Measurements from ENCODE around the gene CHTOP. TPM values are rescaled to one million over a fixed set of nuclear protein-coding genes. Genes with fewer than 3 reads are reported as not detected.
A peak's percentile ranks its signal among the peaks of the same experiment; 100 is the strongest.

The CHTOP gene
- total and polyA plus RNA-seq, 2 of the 13 experiments (the other 11 are each of a cell fraction or from before 2014, with no cell fraction given), result 38.0 to 51.9 TPM

DNA sequence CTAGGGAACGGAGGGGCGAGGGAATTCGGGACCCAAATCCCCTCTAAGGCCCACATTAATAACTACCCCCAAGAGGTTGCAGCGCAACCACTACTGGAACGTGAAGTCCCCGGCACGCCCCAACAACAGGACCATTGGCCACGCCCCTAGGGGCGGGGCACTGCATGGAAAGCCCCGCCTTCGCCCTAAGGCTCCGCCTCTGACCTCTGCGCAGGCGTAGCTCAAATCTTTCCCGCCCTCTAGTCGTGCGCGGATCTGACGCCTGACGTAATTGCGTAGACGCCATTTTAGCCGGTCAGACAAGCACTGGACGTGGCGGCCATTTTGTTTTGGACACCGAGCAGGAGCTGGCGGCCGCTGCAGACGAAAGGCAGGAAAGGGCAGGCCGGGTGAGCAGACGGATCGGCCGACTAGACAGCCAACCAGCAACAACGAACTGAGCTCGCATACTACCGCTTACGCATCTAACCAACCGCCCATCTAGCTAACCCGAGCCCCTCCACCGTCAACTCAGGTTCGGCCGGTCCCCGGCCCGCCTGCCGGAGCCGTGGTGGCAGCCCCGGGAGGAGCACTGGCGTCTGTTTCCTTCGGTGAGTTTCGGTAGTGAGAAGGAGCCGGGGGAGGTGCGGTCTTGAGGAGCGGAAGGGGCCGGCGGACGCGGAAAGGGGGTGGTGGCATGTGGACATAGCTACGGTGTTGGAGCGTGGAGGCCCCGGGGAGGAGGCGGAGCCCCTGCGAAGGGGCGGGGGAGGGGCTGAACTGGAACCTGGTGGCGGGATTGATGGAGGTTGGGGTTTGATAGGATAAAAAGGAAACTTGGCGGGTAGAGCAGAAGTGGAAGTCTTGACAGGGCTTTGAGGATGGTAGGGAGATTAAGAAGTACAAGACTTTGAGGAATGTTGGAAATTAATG lies at the start of gene CHTOP (continued):
- TF ChIP-seq, protein P1, sequence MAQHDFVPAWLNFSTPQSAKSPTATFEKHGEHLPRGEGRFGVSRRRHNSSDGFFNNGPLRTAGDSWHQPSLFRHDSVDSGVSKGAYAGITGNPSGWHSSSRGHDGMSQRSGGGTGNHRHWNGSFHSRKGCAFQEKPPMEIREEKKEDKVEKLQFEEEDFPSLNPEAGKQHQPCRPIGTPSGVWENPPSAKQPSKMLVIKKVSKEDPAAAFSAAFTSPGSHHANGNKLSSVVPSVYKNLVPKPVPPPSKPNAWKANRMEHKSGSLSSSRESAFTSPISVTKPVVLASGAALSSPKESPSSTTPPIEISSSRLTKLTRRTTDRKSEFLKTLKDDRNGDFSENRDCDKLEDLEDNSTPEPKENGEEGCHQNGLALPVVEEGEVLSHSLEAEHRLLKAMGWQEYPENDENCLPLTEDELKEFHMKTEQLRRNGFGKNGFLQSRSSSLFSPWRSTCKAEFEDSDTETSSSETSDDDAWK (CRISPR knock-in tag; IDR thresholded peaks at IDR 0.05), result no peak
- TF ChIP-seq, protein P2, sequence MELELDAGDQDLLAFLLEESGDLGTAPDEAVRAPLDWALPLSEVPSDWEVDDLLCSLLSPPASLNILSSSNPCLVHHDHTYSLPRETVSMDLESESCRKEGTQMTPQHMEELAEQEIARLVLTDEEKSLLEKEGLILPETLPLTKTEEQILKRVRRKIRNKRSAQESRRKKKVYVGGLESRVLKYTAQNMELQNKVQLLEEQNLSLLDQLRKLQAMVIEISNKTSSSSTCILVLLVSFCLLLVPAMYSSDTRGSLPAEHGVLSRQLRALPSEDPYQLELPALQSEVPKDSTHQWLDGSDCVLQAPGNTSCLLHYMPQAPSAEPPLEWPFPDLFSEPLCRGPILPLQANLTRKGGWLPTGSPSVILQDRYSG (CRISPR knock-in tag; IDR thresholded peaks at IDR 0.05), result 0 out of 2 replicates have a peak, but pooled peaks have one; percentile 81
- TF ChIP-seq NFKB2 (CRISPR knock-in tag; IDR thresholded peaks at IDR 0.05; ENCODE audit: borderline replicate concordance) (no peak; the same call in 1 of the 2 replicates), POLR2G (IDR thresholded peaks at IDR 0.05; ENCODE audit: low read depth, low read length) (peak; percentile 93), CC2D1A (CRISPR knock-in tag; IDR thresholded peaks at IDR 0.05) (no peak), TEAD2 (CRISPR knock-in tag; IDR thresholded peaks at IDR 0.05) (no peak), RFXANK (CRISPR knock-in tag; IDR thresholded peaks at IDR 0.05) (no peak), HCFC1 (IDR thresholded peaks at IDR 0.05; ENCODE audit: low read depth, low read length) (peak; percentile 32; the same call in 1 of the 2 replicates), SRSF9 (IDR thresholded peaks at IDR 0.05; ENCODE audit: borderline replicate concordance, insufficient read depth, low read depth, low read length, poor library complexity, severe bottlenecking) (no peak), ZNF775 (CRISPR knock-in tag; IDR thresholded peaks at IDR 0.05; ENCODE audit: borderline replicate concordance) (no peak), ZNF703 (CRISPR knock-in tag; IDR thresholded peaks at IDR 0.05; ENCODE audit: borderline replicate concordance) (peak; percentile 79; the same call in 1 of the 2 replicates), ZNF841 (CRISPR knock-in tag; IDR thresholded peaks at IDR 0.05; ENCODE audit: borderline replicate concordance) (no peak)
- TF ChIP-seq, protein P3, sequence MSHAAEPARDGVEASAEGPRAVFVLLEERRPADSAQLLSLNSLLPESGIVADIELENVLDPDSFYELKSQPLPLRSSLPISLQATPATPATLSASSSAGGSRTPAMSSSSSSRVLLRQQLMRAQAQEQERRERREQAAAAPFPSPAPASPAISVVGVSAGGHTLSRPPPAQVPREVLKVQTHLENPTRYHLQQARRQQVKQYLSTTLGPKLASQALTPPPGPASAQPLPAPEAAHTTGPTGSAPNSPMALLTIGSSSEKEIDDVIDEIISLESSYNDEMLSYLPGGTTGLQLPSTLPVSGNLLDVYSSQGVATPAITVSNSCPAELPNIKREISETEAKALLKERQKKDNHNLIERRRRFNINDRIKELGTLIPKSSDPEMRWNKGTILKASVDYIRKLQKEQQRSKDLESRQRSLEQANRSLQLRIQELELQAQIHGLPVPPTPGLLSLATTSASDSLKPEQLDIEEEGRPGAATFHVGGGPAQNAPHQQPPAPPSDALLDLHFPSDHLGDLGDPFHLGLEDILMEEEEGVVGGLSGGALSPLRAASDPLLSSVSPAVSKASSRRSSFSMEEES (CRISPR knock-in tag; IDR thresholded peaks at IDR 0.05), result no peak; the same call in 1 of the 2 replicates
- TF ChIP-seq, protein P4, sequence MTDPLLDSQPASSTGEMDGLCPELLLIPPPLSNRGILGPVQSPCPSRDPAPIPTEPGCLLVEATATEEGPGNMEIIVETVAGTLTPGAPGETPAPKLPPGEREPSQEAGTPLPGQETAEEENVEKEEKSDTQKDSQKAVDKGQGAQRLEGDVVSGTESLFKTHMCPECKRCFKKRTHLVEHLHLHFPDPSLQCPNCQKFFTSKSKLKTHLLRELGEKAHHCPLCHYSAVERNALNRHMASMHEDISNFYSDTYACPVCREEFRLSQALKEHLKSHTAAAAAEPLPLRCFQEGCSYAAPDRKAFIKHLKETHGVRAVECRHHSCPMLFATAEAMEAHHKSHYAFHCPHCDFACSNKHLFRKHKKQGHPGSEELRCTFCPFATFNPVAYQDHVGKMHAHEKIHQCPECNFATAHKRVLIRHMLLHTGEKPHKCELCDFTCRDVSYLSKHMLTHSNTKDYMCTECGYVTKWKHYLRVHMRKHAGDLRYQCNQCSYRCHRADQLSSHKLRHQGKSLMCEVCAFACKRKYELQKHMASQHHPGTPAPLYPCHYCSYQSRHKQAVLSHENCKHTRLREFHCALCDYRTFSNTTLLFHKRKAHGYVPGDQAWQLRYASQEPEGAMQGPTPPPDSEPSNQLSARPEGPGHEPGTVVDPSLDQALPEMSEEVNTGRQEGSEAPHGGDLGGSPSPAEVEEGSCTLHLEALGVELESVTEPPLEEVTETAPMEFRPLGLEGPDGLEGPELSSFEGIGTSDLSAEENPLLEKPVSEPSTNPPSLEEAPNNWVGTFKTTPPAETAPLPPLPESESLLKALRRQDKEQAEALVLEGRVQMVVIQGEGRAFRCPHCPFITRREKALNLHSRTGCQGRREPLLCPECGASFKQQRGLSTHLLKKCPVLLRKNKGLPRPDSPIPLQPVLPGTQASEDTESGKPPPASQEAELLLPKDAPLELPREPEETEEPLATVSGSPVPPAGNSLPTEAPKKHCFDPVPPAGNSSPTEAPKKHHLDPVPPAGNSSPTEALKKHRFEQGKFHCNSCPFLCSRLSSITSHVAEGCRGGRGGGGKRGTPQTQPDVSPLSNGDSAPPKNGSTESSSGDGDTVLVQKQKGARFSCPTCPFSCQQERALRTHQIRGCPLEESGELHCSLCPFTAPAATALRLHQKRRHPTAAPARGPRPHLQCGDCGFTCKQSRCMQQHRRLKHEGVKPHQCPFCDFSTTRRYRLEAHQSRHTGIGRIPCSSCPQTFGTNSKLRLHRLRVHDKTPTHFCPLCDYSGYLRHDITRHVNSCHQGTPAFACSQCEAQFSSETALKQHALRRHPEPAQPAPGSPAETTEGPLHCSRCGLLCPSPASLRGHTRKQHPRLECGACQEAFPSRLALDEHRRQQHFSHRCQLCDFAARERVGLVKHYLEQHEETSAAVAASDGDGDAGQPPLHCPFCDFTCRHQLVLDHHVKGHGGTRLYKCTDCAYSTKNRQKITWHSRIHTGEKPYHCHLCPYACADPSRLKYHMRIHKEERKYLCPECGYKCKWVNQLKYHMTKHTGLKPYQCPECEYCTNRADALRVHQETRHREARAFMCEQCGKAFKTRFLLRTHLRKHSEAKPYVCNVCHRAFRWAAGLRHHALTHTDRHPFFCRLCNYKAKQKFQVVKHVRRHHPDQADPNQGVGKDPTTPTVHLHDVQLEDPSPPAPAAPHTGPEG (CRISPR knock-in tag; IDR thresholded peaks at IDR 0.05), result no peak

Data from HepG2 (cell line).